ENCODE data around the gene RPL13. TPM values are rescaled to one million over a fixed set of nuclear protein-coding genes. Genes with fewer than 3 reads are reported as not detected.
A peak's percentile ranks its signal among the peaks of the same experiment; 100 is the strongest.

The RPL13 gene
- total RNA-seq, 1 donor from 2014 or later, result 1,914 TPM

GRCh38 chr16:89589241-89589926, 28.9 kb downstream of the RPL13 start:
- H4K20me1 ChIP-seq (ENCODE audit: low read depth), result no peaks in the 10 kb centered on the region
- H3K4me2 ChIP-seq, result no peak overlapping the region
- no peaks in the 10 kb centered on the region for H3K9me3 ChIP-seq (ENCODE audit: low read depth)
- DNase-seq (ENCODE audit: low spot score), result no peak
- no peaks in the 10 kb centered on the region for H3K36me3 ChIP-seq
- peaks cover 5% of the 10 kb centered on the region for H3K4me1 ChIP-seq
- no peak overlapping the region for H3K4me3 ChIP-seq
- no peaks in the 10 kb centered on the region for H3K27me3 ChIP-seq
- H3F3A ChIP-seq (ENCODE audit: low read depth), result no peaks in the 10 kb centered on the region
- no peak overlapping the region for H3K9ac ChIP-seq
- no peak overlapping the region for H2AFZ ChIP-seq (replicated peaks)
- H3K36me3 Mint-ChIP-seq, result no peaks in the 10 kb centered on the region
- H3K9me3 Mint-ChIP-seq, result no peaks in the 10 kb centered on the region
- no peak for TF ChIP-seq EZH2 (IDR thresholded peaks at IDR 0.05)
- TF ChIP-seq, protein P1, sequence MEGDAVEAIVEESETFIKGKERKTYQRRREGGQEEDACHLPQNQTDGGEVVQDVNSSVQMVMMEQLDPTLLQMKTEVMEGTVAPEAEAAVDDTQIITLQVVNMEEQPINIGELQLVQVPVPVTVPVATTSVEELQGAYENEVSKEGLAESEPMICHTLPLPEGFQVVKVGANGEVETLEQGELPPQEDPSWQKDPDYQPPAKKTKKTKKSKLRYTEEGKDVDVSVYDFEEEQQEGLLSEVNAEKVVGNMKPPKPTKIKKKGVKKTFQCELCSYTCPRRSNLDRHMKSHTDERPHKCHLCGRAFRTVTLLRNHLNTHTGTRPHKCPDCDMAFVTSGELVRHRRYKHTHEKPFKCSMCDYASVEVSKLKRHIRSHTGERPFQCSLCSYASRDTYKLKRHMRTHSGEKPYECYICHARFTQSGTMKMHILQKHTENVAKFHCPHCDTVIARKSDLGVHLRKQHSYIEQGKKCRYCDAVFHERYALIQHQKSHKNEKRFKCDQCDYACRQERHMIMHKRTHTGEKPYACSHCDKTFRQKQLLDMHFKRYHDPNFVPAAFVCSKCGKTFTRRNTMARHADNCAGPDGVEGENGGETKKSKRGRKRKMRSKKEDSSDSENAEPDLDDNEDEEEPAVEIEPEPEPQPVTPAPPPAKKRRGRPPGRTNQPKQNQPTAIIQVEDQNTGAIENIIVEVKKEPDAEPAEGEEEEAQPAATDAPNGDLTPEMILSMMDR (IDR thresholded peaks at IDR 0.05), result no peak
- no peak for TF ChIP-seq EZH2phosphoT487 (IDR thresholded peaks at IDR 0.05)
- no peak overlapping the region for H3K27ac Mint-ChIP-seq
- no peak overlapping the region for H3K4me3 Mint-ChIP-seq
- peaks cover 2% of the 10 kb centered on the region for H3K27me3 Mint-ChIP-seq (ENCODE audit: insufficient read depth, low read depth)
- H3K4me1 Mint-ChIP-seq, result peaks cover 3% of the 10 kb centered on the region
- no peaks in the 10 kb centered on the region for H3K79me2 ChIP-seq (ENCODE audit: low read depth)
- H3K27ac ChIP-seq, result no peak overlapping the region

- TF ChIP-seq EZH2phosphoT487 (IDR thresholded peaks at IDR 0.05) (no peak), EZH2 (IDR thresholded peaks at IDR 0.05) (no peak)
- TF ChIP-seq, protein P1 (IDR thresholded peaks at IDR 0.05), result no peak
- Histone ChIP-seq H3K9me3 (ENCODE audit: low read depth) (no peaks in the 10 kb centered on the region), H3K79me2 (ENCODE audit: low read depth) (no peaks in the 10 kb centered on the region), H3K27ac (no peak overlapping the region), H3K4me2 (no peak overlapping the region), H3K9ac (no peak overlapping the region), H3K4me1 (no peaks in the 10 kb centered on the region), H3F3A (ENCODE audit: low read depth) (no peaks in the 10 kb centered on the region), H4K20me1 (ENCODE audit: low read depth) (no peaks in the 10 kb centered on the region), H3K4me3 (no peak overlapping the region), H2AFZ (replicated peaks) (no peak overlapping the region), H3K36me3 (no peaks in the 10 kb centered on the region), H3K27me3 (no peaks in the 10 kb centered on the region)
- no peak for DNase-seq (ENCODE audit: low spot score)
- Mint-ChIP-seq H3K9me3 (no peaks in the 10 kb centered on the region), H3K4me3 (peak overlapping the region; percentile 21), H3K4me1 (peaks cover 6% of the 10 kb centered on the region), H3K36me3 (no peaks in the 10 kb centered on the region), H3K27me3 (ENCODE audit: insufficient read depth, low read depth) (peaks cover 2% of the 10 kb centered on the region), H3K27ac (no peak overlapping the region)
Measured at GRCh38 chr16:89593841-89594240, 33.4 kb downstream of the RPL13 start.

DNA sequence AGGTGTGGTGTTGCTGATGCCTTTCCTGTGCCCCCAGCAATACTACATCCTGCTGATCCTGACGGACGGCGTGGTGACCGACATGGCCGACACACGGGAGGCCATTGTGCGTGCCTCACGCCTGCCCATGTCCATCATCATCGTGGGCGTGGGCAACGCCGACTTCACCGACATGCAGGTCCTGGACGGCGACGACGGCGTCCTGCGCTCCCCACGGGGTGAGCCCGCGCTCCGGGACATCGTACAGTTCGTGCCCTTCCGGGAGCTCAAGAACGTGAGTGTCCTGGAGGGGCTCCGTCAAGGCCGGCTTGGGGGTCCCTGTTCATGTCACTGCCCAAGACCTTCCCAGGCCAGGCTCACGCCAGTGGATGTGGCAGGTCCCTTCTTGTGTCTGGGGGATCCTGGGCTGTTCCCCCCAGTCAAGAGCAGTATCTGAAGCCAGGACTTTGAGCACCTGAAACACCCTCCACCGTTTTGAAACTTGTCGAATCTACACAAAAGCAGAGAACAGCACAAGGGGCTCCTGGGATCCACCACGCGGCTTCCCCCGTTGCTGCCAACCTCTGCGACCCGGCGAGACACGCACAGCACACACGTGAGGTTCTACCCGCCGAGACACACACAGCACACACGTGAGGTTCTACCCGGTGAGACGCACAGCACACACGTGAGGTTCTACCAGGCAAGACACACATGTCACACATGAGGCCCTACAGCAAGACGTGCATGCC, 35.0 kb downstream of the RPL13 start:
- no peaks in the 10 kb centered on the region for H4K20me1 ChIP-seq (ENCODE audit: low read depth)
- no peaks in the 10 kb centered on the region for H3K4me1 ChIP-seq
- no peak overlapping the region for H3K4me2 ChIP-seq
- no peak overlapping the region for H3K4me3 Mint-ChIP-seq
- H3K9me3 ChIP-seq (ENCODE audit: low read depth), result no peaks in the 10 kb centered on the region
- DNase-seq (ENCODE audit: low spot score), result no peak
- peak overlapping the region; percentile 74 for H3K27ac Mint-ChIP-seq
- H3K9ac ChIP-seq, result no peak overlapping the region
- H3K9me3 Mint-ChIP-seq, result no peaks in the 10 kb centered on the region
- H3K36me3 Mint-ChIP-seq, result no peaks in the 10 kb centered on the region
- peaks cover 2% of the 10 kb centered on the region for H3K27me3 Mint-ChIP-seq (ENCODE audit: insufficient read depth, low read depth)
- TF ChIP-seq EZH2 (IDR thresholded peaks at IDR 0.05) (no peak), EZH2phosphoT487 (IDR thresholded peaks at IDR 0.05) (no peak)
- TF ChIP-seq, protein P1 (IDR thresholded peaks at IDR 0.05), result no peak
- no peak overlapping the region for H3K27ac ChIP-seq
- H2AFZ ChIP-seq (replicated peaks), result no peak overlapping the region
- peaks cover 16% of the 10 kb centered on the region for H3K4me1 Mint-ChIP-seq
- H3K27me3 ChIP-seq, result no peaks in the 10 kb centered on the region
- no peaks in the 10 kb centered on the region for H3K79me2 ChIP-seq (ENCODE audit: low read depth)
- H3K4me3 ChIP-seq, result no peak overlapping the region
- H3K36me3 ChIP-seq, result no peaks in the 10 kb centered on the region
- H3F3A ChIP-seq (ENCODE audit: low read depth), result peaks cover 3% of the 10 kb centered on the region

Data from neural progenitor cell (in vitro differentiated cells).